Ovary (tissue), 9 donors: Measurements from ENCODE around the gene MCM3AP. TPM values are rescaled to one million over a fixed set of nuclear protein-coding genes. Genes with fewer than 3 reads are reported as not detected.

Source experiments
- DNase-seq, 5 donors: peaks; one replicate each; pipeline ENCODE4 v3.0.0-alpha.2; 2019 to 2020
- H3K27ac ChIP-seq, 2 donors: fragments of 200-600 bp; one replicate each; pipeline versions ENCODE4 v1.5.1 to v1.8.0; 2019 to 2022
- H3K27me3 ChIP-seq: fragments of 200-600 bp; one replicate; pipeline ENCODE4 v1.8.0; 2022
- H3K36me3 ChIP-seq: fragments of 200-600 bp; sonication (generic); one replicate; pipeline ENCODE4 v1.5.1; 2019
- H3K4me1 ChIP-seq: one replicate; pipeline ENCODE4 v1.8.1; 2013; ENCODE audit warnings: mild to moderate bottlenecking, moderate library complexity; ENCODE audit not compliant: insufficient read depth
- H3K4me3 ChIP-seq: fragments of 200-600 bp; sonication (generic); one replicate; pipeline ENCODE4 v1.5.1; 2017
- H3K9me3 ChIP-seq, 2 donors: fragments of 200-600 bp in 1 of 2; sonication (generic) in 1 of 2; one replicate each; pipeline versions ENCODE4 v1.5.1 to v1.8.1; 2013 to 2019; ENCODE audit warnings: mild to moderate bottlenecking in 1 of 2, moderate library complexity in 1 of 2
- CTCF ChIP-seq, 3 donors: fragments of 450-650 bp in 2 of 3; fragments of 200-600 bp in 1 of 3; IDR thresholded peaks; one replicate each; pipeline versions ENCODE4 v1.5.1 to v1.8.0; 2016 to 2022; ENCODE audit warnings: antibody characterized with exemption in 3 of 3, mild to moderate bottlenecking in 1 of 3
- EP300 ChIP-seq: sonication (generic); formaldehyde crosslinking; IDR thresholded peaks from one replicate; pipeline ENCODE4 v1.6.1; 2017; ENCODE audit warnings: antibody characterized with exemption
- POLR2A ChIP-seq: fragments of 450-650 bp; IDR thresholded peaks from one replicate; pipeline ENCODE4 v1.6.1; 2017; ENCODE audit warnings: antibody characterized with exemption, mild to moderate bottlenecking, moderate library complexity
- WGBS, 3 donors: extraction: QIAGEN DNeasy Blood & Tissue Kit in 1 of 3; methylation state at CpG; one replicate each; pipeline versions ENCODE4 v1.1.5 to v1.1.7; 2013 to 2017; 5-methylcytosine and 5-hydroxymethylcytosine counted together
- intact Hi-C, 4 donors: fragments of 100-400 bp; cut with DNase I; formaldehyde crosslinking; loops; one replicate each; pipeline versions ENCODE4 v1.11.0 to v1.15.1; 2022 to 2023
- polyA plus RNA-seq, 2 donors: library from polyadenylated mRNA; stranded (reverse); fragments of 200-250 nt in 1 of 2; fragments of 350-450 nt in 1 of 2; fragmentation: Illumina TruSeq in 1 of 2; extraction: RNeasy Lipid Tissue Mini Kit (QIAGEN cat#74804) in 1 of 2; gene quantifications; one replicate each; pipeline ENCODE4 v1.2.3, GENCODE V29; 2013 to 2014
- total RNA-seq, 7 donors: library from RNA; depleted of rRNA in 2 of 7; stranded (reverse); fragments of >200 nt in 2 of 7; fragmentation: NEBNext Ultra II Directional in 3 of 7; extraction: Animal tissue kit (Norgen Biotek cat#: 25700) in 3 of 7; gene quantifications; one replicate each; pipeline versions ENCODE4 v1.1.0 to v1.2.4, GENCODE V29; 2016 to 2023
- donor health status: DM: no; HTN: no; CAD: no; lungs with moderate emphysema.
- donor health status: DM: no; HTN: no; CAD: no.
- donor health status: Bipolar disorder and iron deficiency.
- donor health status: DM: yes; HTN: yes; CAD: no.
- donor health status: DM: no; HTN: no; CAD: no.
- donor health status: DM: yes; HTN: yes; CAD: no.

Gene MCM3AP
- total and polyA plus RNA-seq, 9 donors, result 35.9 to 89.3 (median 70.3) TPM

- WGBS, 3 donors, result 0 to 1% (median 1%) methylated on average over 65 to 76 of the region's 76 CpGs
- TF ChIP-seq EP300 (peak; percentile 18), POLR2A (no peak), CTCF (IDR thresholded peaks at IDR 0.05) (peak in 1 of 3 donors; percentile 13)
- DNase-seq, result peak; percentile 97 to 99 (median 98)
- intact Hi-C loops, result no loop called here
- peak within 1 kb of the TSS; percentile 83 for H3K4me3 ChIP-seq
- H3K4me1 ChIP-seq, result peaks cover 11% of the 10 kb centered on the region
- peak within 1 kb of the TSS; percentile 47 to 84 for H3K27ac ChIP-seq
- H3K9me3 ChIP-seq, result no peaks in the 10 kb centered on the region
- H3K36me3 ChIP-seq, result no peaks in the 10 kb centered on the region
- H3K27me3 ChIP-seq, result no peaks in the 10 kb centered on the region
Observed at GRCh38 chr21:46323710-46324389, 38.4 kb upstream of the MCM3AP start, which contains the start of the genes C21orf58 and PCNT. Gene C21orf58 (minus strand): TSS chr21:46323870. CDS start chr21:46322738, 1,132 bp downstream. Gene PCNT (plus strand): TSS chr21:46324156. CDS start chr21:46324229, 73 bp downstream.

GRCh38 chr21:46323227-46323709 lies 37.9 kb upstream of the MCM3AP start:
- DNase-seq, result no peak
- WGBS, 3 donors, result 1% methylated on average over 31 to 34 of the region's 34 CpGs
- H3K27ac ChIP-seq, result no peak overlapping the region

GRCh38 chr21:46322351-46323226 lies 37.2 kb upstream of the MCM3AP start:
- WGBS, 3 donors, result 7 to 8% (median 7%) methylated on average over 50 of the region's 50 CpGs
- Histone ChIP-seq H3K4me1 (peaks cover 11% of the 10 kb centered on the region), H3K27me3 (no peaks in the 10 kb centered on the region), H3K9me3 (no peaks in the 10 kb centered on the region), H3K27ac (no peak overlapping the region), H3K36me3 (no peaks in the 10 kb centered on the region), H3K4me3 (peak overlapping the region; percentile 83)
- DNase-seq, result peak in 2 of 5 donors; percentile 46 to 53
- no peak for TF ChIP-seq POLR2A
- no peak for TF ChIP-seq EP300
- TF ChIP-seq CTCF (IDR thresholded peaks at IDR 0.05), result no peak
- intact Hi-C loops, result no loop called here

More at GRCh38 chr21:46323227-46323709, 37.9 kb upstream of the MCM3AP start:
- H3K9me3 ChIP-seq, result no peaks in the 10 kb centered on the region
- H3K27me3 ChIP-seq, result no peaks in the 10 kb centered on the region
- intact Hi-C loops, result no loop called here
- TF ChIP-seq CTCF (IDR thresholded peaks at IDR 0.05) (no peak), POLR2A (no peak), EP300 (no peak)
- peak overlapping the region; percentile 83 for H3K4me3 ChIP-seq
- peaks cover 11% of the 10 kb centered on the region for H3K4me1 ChIP-seq
- no peaks in the 10 kb centered on the region for H3K36me3 ChIP-seq

GRCh38 chr21:46320331-46320801 lies 35.0 kb upstream of the MCM3AP start:
- Histone ChIP-seq H3K9me3 (no peaks in the 10 kb centered on the region), H3K4me1 (peaks cover 9% of the 10 kb centered on the region), H3K27me3 (no peaks in the 10 kb centered on the region), H3K27ac (no peak overlapping the region), H3K36me3 (no peaks in the 10 kb centered on the region), H3K4me3 (no peak overlapping the region)
- WGBS, 3 donors, result 59 to 65% (median 60%) methylated on average over 4 of the region's 4 CpGs
- intact Hi-C loops, result no loop called here
- DNase-seq, result no peak
- no peak for TF ChIP-seq CTCF (IDR thresholded peaks at IDR 0.05)
- TF ChIP-seq POLR2A, result no peak
- no peak for TF ChIP-seq EP300
